Measurements from ENCODE around the gene SDK2.
A peak's percentile ranks its signal among the peaks of the same experiment; 100 is the strongest.

The SDK2 gene

GRCh38 chr17:73378974-73379470 is 265.2 kb downstream of the SDK2 start:
- DNase-seq, result no peak

GRCh38 chr17:73376636-73377035 is 267.6 kb downstream of the SDK2 start:
- no peak for DNase-seq

GRCh38 chr17:73376152-73376551 is 268.1 kb downstream of the SDK2 start:
- no peak for DNase-seq

- DNase-seq, result no peak
These were observed 272.4 kb downstream of the SDK2 start for GRCh38 chr17:73371836-73372235.

DNA sequence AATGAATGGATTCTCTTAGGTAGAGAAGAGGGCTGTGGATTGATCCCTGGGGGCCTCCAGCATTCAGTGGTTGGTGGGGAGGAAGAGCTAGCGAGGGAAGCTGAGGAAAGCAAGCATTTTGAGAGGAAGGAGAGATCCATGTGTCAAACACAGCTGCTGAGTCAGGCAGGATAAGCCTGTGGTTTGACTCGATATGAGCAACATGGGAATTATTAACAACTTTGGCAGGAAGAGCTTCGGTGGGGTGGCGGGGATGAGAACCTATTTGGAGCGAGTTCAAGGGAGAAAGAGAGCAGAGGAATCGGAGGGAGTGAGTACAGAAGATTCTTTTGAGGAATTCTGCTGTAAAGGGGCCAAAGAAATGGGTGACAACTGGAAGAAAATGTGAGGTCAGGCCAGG is 273.0 kb downstream of the SDK2 start:
- DNase-seq, result no peak

- DNase-seq, result peak; percentile 62
These were observed 274.3 kb downstream of the SDK2 start for GRCh38 chr17:73369817-73370490.

DNA sequence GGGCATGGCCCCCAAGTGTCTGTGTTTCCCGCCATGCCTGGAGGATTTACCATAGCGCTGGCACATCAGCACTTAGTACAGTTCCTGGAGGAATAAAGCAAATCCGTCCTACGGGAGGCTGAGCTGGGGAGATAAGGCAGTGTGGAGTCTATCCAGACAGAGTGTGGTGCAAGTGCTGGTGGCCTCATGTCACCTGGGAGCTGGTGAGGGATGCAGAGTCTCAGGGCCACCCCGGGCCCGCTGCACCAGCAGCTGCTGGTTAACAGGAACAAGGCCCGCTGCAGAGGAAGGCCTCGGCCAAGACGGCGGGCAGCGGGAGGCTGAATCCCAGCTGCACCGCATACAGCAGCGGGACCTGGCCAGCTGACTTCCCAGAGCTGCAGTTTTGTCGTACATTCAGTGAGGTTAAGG is 275.1 kb downstream of the SDK2 start:
- no peak for DNase-seq

- DNase-seq, result no peak
These were observed 276.1 kb downstream of the SDK2 start for GRCh38 chr17:73368085-73368631.

GRCh38 chr17:73365906-73366623 is 278.2 kb downstream of the SDK2 start:
- no peak for DNase-seq

DNA sequence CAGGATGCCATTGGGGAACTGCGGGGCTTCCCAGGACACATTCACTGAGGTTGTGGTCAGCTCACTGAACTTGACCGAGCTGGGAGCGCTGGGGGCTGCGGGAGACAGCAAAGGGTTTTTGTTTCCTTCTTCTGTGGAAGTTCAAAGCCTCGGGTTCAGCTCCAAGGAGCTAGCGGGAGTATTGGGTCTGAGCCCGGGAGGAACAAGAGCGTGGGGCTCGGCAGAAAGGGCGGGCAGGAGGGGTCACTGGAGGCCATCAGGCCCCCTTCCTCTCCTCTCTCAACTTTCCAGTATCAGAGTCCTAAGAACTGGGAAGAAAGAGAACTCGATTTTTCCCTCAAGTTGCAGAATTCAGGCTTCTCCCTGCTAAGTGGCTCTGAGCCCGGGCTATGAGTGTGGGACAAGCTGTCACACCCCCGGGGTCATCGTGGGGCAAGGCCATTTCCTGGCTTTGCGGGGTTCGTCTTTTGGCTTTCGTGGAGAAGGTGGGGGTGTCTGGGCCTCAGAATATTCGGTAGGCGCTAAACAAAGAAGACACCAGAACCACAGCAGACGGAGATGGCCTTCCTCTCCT is 278.9 kb downstream of the SDK2 start:
- DNase-seq, result no peak

DNA sequence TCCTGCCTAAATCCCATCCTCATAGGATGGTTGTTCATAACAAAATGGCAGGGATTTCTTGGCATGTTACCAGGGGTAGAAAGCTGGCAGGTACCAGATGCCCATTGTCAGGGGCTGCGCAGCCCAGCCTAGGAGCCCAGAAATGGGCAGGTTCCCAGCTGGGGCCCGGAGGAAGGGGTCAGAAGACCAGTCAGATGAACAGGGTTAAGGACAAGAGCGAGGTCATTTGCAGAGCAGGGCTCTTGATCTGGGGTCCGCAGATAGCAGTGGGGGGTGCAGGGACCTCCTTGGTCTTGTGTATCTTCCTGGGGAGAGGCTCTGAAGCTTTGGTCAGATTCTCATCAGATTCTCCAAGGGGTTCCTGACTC is 280.1 kb downstream of the SDK2 start:
- no peak for DNase-seq

- DNase-seq, result no peak
These were observed 280.6 kb downstream of the SDK2 start for GRCh38 chr17:73363442-73364154.

DNA sequence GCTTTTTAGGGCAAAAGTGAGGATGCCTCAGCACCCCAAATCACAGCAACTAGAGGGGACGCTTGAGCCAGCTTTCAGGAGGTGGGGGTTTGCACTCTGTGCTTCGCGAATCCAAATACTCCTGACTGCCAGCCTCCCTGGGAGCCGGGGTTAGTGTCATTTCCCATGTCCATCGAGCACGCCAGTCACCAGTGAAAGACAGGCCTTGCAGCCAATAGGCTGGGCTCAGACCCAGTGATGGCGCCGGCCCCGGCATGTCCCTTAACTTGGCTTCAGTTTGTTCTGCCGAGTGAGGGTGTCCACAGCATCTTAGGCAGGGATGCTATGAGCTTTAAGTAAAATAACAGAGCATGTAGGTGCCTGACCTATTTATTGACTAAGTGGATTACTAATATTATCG is 281.5 kb downstream of the SDK2 start:
- DNase-seq, result no peak

- no peak for DNase-seq
These were observed 283.1 kb downstream of the SDK2 start for GRCh38 chr17:73360961-73361761.

DNA sequence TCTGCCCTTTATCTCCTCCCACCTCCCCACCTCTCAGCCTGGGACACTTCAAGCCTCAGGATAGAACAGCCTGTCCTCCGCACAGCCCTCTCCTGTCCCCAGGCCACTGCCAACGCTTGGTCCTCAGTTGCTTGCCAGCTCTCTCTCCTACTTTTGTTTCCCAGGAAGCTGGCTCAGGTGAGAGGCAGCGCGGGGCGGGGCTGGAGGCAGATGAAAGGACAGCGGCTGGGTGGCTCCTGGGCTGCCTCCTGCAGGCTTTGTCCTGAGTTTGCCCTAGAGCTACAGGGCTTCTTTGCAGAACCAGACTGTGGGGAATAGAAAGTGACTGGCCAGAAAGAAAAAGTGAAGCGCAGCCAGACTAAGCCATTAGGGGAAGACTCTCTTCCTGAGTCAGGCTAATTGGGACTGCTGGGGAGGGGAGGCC is 284.2 kb downstream of the SDK2 start:
- DNase-seq, result no peak

DNA sequence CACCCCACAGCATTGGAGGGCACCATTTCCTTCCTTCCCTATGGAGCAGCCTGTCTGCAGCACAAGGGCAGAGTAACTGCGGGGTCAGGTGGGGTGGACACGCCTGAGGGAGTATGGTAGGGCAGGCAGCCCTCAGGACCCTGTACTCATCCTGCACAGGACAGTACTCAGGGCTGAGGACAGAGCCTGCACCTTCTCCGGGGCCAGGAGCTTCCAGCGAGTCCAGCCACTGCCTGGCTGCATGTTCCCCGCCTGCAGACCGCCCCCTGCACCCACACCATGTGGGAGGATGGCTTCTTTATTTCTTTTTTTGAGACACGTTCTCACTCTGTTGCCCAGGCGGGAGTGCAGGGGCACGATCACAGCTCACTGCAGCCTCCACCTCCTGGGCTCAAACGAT is 284.9 kb downstream of the SDK2 start:
- DNase-seq, result no peak

DNA sequence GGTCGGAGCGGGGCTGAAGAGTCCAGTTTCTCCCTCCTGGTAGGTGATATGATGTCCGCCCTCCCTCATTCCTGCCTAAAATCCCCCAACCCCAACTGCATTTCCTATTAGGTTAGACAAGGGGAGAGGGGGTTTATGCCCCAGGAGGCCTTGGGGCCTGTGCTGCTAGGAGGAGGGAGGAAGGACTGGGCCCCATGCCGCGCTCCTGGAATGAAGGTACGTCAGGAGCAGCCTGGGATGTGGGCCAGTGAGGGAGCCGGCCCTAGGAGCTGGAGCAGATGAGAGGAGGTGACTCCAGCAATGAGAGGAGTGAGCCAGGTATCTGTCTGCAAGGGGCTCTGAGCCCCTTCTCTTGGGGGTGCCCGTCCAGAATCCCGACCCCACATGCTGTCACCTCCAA is 285.6 kb downstream of the SDK2 start:
- DNase-seq, result no peak

DNA sequence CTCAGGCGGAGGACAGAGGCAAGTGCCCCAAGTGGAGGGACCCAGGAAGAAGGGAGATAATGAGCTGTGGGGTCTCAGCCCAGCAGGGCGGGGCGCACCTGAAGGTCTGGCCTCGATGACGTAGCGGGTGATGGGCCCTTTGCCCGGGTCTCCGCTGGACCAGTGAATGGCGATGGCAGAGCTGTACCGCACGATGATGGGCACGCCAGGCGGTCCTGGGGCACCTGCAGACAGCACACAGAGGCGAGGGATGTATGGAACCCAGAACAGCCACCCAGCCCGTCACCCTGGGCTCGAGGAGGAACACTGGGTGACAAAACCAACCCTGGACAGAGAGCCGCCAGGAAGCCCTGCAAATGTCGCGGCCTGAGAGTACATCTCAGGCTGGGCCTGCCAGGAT is 286.3 kb downstream of the SDK2 start:
- no peak for DNase-seq

DNA sequence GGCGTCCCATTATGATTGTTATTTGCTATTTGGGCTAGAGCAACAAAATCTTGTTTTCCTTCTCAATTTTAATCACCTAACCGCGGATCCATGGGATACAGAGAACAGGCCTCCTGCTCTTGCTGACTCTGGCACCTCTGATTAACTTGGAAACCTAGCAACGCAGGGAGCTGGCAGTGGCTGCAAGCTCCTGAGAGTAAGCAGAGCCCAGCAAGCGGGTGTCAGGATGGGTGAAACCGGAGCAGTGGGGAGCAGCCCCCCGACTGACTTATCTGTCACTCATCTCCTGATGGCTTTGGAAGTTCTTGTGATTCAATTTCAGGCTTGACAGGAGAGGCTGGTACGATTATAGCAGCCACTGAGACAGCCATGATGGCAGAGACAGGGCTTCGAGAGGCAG is 286.9 kb downstream of the SDK2 start:
- DNase-seq, result no peak

DNA sequence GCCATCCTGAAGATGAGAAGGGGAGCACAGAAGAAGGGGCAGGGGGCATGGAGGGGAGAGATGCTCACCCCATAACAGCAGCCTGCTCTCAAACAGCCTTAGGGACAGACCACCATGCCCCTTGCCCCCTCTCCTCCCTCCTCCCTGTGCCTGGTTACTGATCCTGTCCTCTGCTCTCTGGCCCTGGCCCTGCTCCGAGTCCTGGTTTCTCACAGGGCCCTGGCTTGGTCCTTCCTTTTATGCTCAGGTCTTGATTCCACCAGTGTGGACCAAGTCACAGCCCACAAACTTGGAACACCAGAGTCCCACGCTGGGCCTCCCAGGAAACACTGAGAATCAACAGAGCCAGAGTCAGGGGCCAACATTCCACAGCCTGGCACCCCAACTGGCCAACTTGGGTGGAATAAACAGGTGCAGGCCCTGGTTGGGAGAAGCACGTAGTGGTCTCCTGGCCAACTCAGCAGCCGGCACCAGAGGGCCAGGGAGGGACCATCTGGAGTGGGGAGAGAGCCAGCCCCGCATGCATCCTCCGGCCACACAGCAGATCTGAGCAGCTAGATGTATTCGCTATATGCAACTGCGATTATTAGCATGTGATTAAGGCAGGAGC is 287.6 kb downstream of the SDK2 start:
- DNase-seq, result no peak

DNA sequence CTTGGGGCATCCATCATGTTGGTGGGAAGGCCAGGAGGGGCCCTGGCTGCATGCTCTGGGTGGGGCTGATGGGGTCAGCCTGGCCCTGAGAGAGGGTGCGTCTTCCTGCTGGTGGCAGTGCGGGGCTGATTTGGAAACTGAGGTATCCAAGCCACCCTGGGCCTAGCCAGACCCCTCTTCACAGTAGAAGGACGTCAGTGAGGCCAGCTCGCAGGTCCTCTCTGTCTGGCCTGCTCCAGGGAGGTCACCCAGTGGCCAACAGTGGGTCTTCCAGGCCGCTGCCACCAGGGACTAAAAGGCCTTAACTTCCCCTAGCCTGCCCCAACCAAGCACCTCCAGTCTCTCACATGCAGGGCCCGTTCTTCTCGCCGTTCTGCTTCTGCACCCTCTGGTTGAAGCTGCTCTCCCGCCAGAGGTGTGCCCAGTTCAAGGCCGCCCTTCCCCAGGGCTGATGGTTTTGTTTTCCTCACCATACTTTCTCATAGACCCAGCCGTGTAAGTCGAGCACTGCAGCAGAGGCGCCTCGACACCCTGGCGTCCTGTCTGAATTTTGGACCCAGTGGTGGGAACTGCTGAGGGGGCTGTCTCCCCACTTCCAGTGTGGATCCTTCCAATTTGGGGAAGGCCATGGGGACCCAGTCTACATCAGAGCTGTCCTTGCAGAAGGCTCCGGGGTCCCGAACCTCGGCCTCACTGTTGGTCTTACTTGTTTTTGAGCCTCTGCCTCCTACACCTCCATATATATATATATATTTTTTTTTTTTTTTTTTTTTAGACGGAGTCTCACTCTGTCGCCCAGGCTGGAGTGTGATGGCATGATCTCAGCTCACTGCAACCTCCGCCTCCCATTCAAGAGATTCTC is 289.6 kb downstream of the SDK2 start:
- DNase-seq, result no peak

All from CD4-positive, alpha-beta T cell treated with Interleukin-15 for 1 hour (primary cell).